Measurements from ENCODE around the gene MRTFB. TPM values are rescaled to one million over a fixed set of nuclear protein-coding genes. Genes with fewer than 3 reads are reported as not detected.

MRTFB gene
- total RNA-seq, 1 experiment from 2014 or later = 29.8 TPM

DNA sequence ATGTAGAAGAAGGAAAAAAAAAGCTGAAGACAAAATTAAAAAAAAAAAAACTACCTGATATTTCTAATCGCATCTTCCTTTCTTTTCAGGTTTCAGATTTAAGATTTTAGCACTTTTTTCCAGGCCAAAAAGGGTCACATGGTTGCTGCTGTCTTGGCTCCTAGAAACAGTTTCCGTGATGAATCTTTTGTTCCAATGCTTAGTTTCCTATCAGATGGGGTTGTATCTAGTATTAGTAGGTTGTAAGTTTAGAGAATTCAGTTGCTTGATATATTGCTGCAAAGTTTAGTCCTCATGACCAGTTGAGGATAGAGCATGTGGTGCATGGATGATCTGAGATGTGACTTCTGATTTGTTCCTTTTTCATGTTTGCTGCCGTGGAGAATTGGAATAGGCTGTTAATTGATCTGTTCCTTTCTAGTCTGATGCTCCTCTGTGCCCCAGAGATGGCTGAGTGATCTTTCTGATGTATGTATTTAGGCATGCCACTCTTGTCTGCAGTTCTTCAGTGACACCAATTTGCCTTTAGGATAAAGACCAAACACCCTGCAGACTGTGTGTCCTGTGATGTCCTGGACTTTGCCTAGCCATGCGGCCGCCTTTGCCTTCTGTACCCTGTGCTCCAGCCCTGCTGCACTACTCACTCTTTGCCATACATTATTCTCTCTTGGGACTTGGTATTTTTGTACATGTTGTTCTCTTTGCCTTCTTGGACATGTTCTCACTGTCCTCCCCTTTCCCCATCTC is 94.0 kb downstream of the MRTFB start:
- H3K4me1 ChIP-seq (ENCODE audit: insufficient read depth, low read length, poor library complexity, severe bottlenecking) = no peaks in the 10 kb centered on the region
- TF ChIP-seq, protein P1, sequence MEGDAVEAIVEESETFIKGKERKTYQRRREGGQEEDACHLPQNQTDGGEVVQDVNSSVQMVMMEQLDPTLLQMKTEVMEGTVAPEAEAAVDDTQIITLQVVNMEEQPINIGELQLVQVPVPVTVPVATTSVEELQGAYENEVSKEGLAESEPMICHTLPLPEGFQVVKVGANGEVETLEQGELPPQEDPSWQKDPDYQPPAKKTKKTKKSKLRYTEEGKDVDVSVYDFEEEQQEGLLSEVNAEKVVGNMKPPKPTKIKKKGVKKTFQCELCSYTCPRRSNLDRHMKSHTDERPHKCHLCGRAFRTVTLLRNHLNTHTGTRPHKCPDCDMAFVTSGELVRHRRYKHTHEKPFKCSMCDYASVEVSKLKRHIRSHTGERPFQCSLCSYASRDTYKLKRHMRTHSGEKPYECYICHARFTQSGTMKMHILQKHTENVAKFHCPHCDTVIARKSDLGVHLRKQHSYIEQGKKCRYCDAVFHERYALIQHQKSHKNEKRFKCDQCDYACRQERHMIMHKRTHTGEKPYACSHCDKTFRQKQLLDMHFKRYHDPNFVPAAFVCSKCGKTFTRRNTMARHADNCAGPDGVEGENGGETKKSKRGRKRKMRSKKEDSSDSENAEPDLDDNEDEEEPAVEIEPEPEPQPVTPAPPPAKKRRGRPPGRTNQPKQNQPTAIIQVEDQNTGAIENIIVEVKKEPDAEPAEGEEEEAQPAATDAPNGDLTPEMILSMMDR (conservative IDR thresholded peaks at IDR 0.05; ENCODE audit: low read depth, low read length) = no peak
- TF ChIP-seq EZH2 (IDR thresholded peaks at IDR 0.05; ENCODE audit: borderline replicate concordance, low read depth, low read length, poor library complexity, severe bottlenecking) = no peak
- intact Hi-C loops (cut with micrococcal nuclease; ENCODE audit: unreplicated experiment) = no loop called here
- BruUV-seq (replicated peaks) = no TSS peak
- no peaks in the 10 kb centered on the region for H3K9me3 ChIP-seq (ENCODE audit: low read depth, low read length, poor library complexity, severe bottlenecking)
- no peaks in the 10 kb centered on the region for H3K27me3 ChIP-seq (replicated peaks; ENCODE audit: insufficient read depth, low read depth, low read length, poor library complexity)
- CTCF ChIA-PET = no interaction called here
- H3K36me3 ChIP-seq (ENCODE audit: insufficient read depth, low read length, poor library complexity, severe bottlenecking) = no peaks in the 10 kb centered on the region
- H3K27ac ChIP-seq (ENCODE audit: low read depth, low read length, poor library complexity, severe bottlenecking) = no peak overlapping the region
- POLR2A ChIA-PET (ENCODE audit: low non-redundant PET) = no interaction called here
- H3K4me3 ChIP-seq (ENCODE audit: low read depth, low read length, poor library complexity, severe bottlenecking) = no peak overlapping the region
- DNase-seq (ENCODE audit: low spot score) = no peak

DNA sequence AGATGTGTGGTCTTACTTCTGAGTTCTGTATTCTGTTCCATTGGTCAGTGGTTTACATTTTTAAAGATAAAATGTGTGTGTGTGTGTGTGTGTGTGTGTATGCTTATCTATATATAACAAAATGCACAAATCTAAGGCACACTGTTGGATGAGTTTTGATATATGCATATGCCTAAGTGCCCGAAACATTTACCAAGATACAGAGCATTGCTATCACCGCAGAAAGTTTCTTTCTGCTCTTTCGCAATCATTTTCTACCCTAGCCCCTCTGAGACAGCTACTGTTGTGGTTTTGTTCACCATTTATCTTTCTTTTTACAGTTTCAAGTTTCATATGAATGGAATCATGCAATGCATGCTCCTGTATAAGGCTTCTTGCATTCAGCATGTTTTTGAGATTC is 97.0 kb downstream of the MRTFB start:
- POLR2A ChIA-PET (ENCODE audit: low non-redundant PET) = no interaction called here

DNA sequence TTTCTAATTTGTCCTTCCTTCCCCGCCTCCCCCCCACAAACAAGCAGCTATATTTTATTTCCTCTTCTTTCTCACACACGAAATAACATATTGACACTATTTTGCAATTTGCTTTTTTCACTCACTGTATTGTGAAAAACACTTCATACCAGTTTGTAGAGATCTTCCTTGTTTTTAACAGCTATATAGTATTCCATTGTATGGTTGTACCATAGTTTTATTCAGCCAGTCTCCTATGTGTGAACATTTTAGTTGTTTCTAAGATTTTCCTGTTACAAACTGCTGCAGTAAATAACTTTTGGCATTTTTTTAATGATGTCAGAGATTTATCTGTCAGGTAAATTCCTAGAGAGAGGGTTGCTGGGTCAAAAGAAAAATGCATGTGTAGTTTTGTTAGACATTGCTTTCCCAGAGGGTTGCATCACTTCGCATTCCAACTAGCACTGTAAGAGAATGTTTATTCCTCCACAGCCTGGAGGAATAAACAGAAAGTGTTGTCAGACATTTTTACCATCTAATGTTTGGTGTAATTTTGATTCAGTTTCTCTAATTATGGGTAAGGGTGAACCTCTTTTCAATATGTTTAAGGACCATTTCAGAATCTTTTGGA is 101.2 kb downstream of the MRTFB start:
- Histone ChIP-seq H3K4me1 (ENCODE audit: insufficient read depth, low read length, poor library complexity, severe bottlenecking) (no peaks in the 10 kb centered on the region), H3K4me3 (ENCODE audit: low read depth, low read length, poor library complexity, severe bottlenecking) (no peak overlapping the region), H3K36me3 (ENCODE audit: insufficient read depth, low read length, poor library complexity, severe bottlenecking) (no peaks in the 10 kb centered on the region), H3K27ac (ENCODE audit: low read depth, low read length, poor library complexity, severe bottlenecking) (no peak overlapping the region), H3K9me3 (ENCODE audit: low read depth, low read length, poor library complexity, severe bottlenecking) (no peaks in the 10 kb centered on the region), H3K27me3 (replicated peaks; ENCODE audit: insufficient read depth, low read depth, low read length, poor library complexity) (no peaks in the 10 kb centered on the region)
- POLR2A ChIA-PET (ENCODE audit: low non-redundant PET) = no interaction called here
- intact Hi-C loops (cut with micrococcal nuclease; ENCODE audit: unreplicated experiment) = no loop called here
- TF ChIP-seq, protein P1 (conservative IDR thresholded peaks at IDR 0.05; ENCODE audit: low read depth, low read length) = no peak
- TF ChIP-seq EZH2 (IDR thresholded peaks at IDR 0.05; ENCODE audit: borderline replicate concordance, low read depth, low read length, poor library complexity, severe bottlenecking) = no peak
- no peak for DNase-seq (ENCODE audit: low spot score)
- BruUV-seq (replicated peaks) = no TSS peak
- CTCF ChIA-PET = no interaction called here

More for the DNA sequence above, 97.0 kb downstream of the MRTFB start:
- H3K27ac ChIP-seq (ENCODE audit: low read depth, low read length, poor library complexity, severe bottlenecking) = no peak overlapping the region
- CTCF ChIA-PET = no interaction called here
- TF ChIP-seq EZH2 (IDR thresholded peaks at IDR 0.05; ENCODE audit: borderline replicate concordance, low read depth, low read length, poor library complexity, severe bottlenecking) = no peak
- TF ChIP-seq, protein P1 (conservative IDR thresholded peaks at IDR 0.05; ENCODE audit: low read depth, low read length) = no peak
- intact Hi-C loops (cut with micrococcal nuclease; ENCODE audit: unreplicated experiment) = no loop called here
- no TSS peak for BruUV-seq (replicated peaks)
- DNase-seq (ENCODE audit: low spot score) = no peak
- H3K27me3 ChIP-seq (replicated peaks; ENCODE audit: insufficient read depth, low read depth, low read length, poor library complexity) = no peaks in the 10 kb centered on the region
- no peaks in the 10 kb centered on the region for H3K9me3 ChIP-seq (ENCODE audit: low read depth, low read length, poor library complexity, severe bottlenecking)
- no peaks in the 10 kb centered on the region for H3K4me1 ChIP-seq (ENCODE audit: insufficient read depth, low read length, poor library complexity, severe bottlenecking)
- no peaks in the 10 kb centered on the region for H3K36me3 ChIP-seq (ENCODE audit: insufficient read depth, low read length, poor library complexity, severe bottlenecking)
- no peak overlapping the region for H3K4me3 ChIP-seq (ENCODE audit: low read depth, low read length, poor library complexity, severe bottlenecking)
